ENCODE measurements around the gene STAT5A. TPM values are rescaled to one million over a fixed set of nuclear protein-coding genes. Genes with fewer than 3 reads are reported as not detected.

STAT5A gene
- total RNA-seq, 1 experiment from 2014 or later, result 0.91 TPM

- Histone ChIP-seq H2AFZ (ENCODE audit: low read depth, low read length, poor library complexity, severe bottlenecking) (no peak overlapping the region), H3K9ac (ENCODE audit: low read length) (no peak overlapping the region), H3K4me1 (ENCODE audit: control insufficient read depth in 1 of 2, insufficient read depth in 2 of 2, low read length in 2 of 2) (no peaks in the 10 kb centered on the region), H3K79me2 (ENCODE audit: insufficient read depth, low read length) (no peaks in the 10 kb centered on the region), H3K27ac (ENCODE audit: low read depth, low read length) (no peak overlapping the region), H3K36me3 (ENCODE audit: control insufficient read depth in 1 of 2, insufficient read depth in 2 of 2, low read length in 2 of 2) (no peaks in the 10 kb centered on the region), H3K4me2 (ENCODE audit: low read length) (no peak overlapping the region), H3K9me2 (ENCODE audit: insufficient read depth) (no peaks in the 10 kb centered on the region), H3K9me3 (ENCODE audit: control insufficient read depth in 1 of 2, insufficient read depth in 1 of 2, low read depth in 1 of 2, low read length in 2 of 2) (no peaks in the 10 kb centered on the region), H3K27me3 (ENCODE audit: insufficient read depth, low read length) (no peaks in the 10 kb centered on the region), H3K4me3 (replicated peaks in 1 of 2; ENCODE audit: low read depth in 1 of 2, low read length in 2 of 2) (no peak overlapping the region), H4K20me1 (ENCODE audit: insufficient read depth) (no peaks in the 10 kb centered on the region)
- ChIA-PET CTCF (no interaction called here), RAD21 (ENCODE audit: low non-redundant PET in 1 of 2, low total read pairs in 2 of 2, uncharacterized antibody in 2 of 2, unreplicated experiment in 2 of 2) (no interaction called here), POLR2A (interaction anchor here (0.8 kb wide), 1 partner anchor 10 kb away, joined by 3 read pairs; no protein-coding TSS in a partner anchor)
- ATAC-seq (no peak), DNase-seq (ENCODE audit: low read depth, low spot score) (no peak)
- TF ChIP-seq SIN3A (IDR thresholded peaks at IDR 0.05; ENCODE audit: low read depth) (no peak), YY1 (IDR thresholded peaks at IDR 0.05; ENCODE audit: extremely low read depth, insufficient replicate concordance, low read depth, low read length) (no peak), REST (IDR thresholded peaks at IDR 0.05; ENCODE audit: low read depth) (no peak)
- intact Hi-C loops (cut with micrococcal nuclease), result no loop called here
- no TSS peak for BruUV-seq (replicated peaks)
These were observed 857 bp upstream of the STAT5A start for GRCh38 chr17:42287305-42287976.
